NCI-H524 (cell line): ENCODE results near the gene TELO2.

Experiments used
- DNase-seq, 2 experiments: peaks; one replicate each; lab custom pipeline; 2025; lab: John Stamatoyannopoulos, UW

The TELO2 gene

GRCh38 chr16:1492923-1493745 lies at the start of gene TELO2:
Gene TELO2, plus strand, starts transcription at chr16:1493360. Its CDS starts 922 bp downstream, at chr16:1494282.
- DNase-seq: peak; percentile 50 to 77

- peak in 1 of 2 experiments; percentile 14 for DNase-seq
These were observed 49.7 kb upstream of the TELO2 start for GRCh38 chr16:1443403-1443973.

GRCh38 chr16:1443980-1444729 lies 49.0 kb upstream of the TELO2 start, which contains the start of gene CCDC154:
Gene CCDC154, minus strand, starts transcription at chr16:1444556. Its CDS starts 234 bp downstream, at chr16:1444322.
- DNase-seq: no peak

- no peak for DNase-seq
These were observed 48.2 kb upstream of the TELO2 start for GRCh38 chr16:1444730-1445517.

- no peak for DNase-seq
These were observed 47.5 kb upstream of the TELO2 start for GRCh38 chr16:1445518-1446203.

GRCh38 chr16:1446296-1447080 lies 46.7 kb upstream of the TELO2 start:
- DNase-seq: no peak

GRCh38 chr16:1447965-1448364 lies 45.2 kb upstream of the TELO2 start:
- no peak for DNase-seq

GRCh38 chr16:1448536-1449116 lies 44.5 kb upstream of the TELO2 start:
- no peak for DNase-seq

- DNase-seq: no peak
These were observed 43.9 kb upstream of the TELO2 start for GRCh38 chr16:1449201-1449788.

- DNase-seq: no peak
These were observed 42.9 kb upstream of the TELO2 start for GRCh38 chr16:1450218-1450617.

- DNase-seq: no peak
These were observed 42.3 kb upstream of the TELO2 start for GRCh38 chr16:1450841-1451240.

GRCh38 chr16:1451702-1452392 lies 41.3 kb upstream of the TELO2 start:
- DNase-seq: no peak

GRCh38 chr16:1452530-1452929 lies 40.6 kb upstream of the TELO2 start:
- DNase-seq: no peak

- DNase-seq: no peak
These were observed 39.8 kb upstream of the TELO2 start for GRCh38 chr16:1453316-1453715.

GRCh38 chr16:1454561-1454960 lies 38.6 kb upstream of the TELO2 start:
- no peak for DNase-seq

- DNase-seq: no peak
These were observed 37.7 kb upstream of the TELO2 start for GRCh38 chr16:1455190-1456171.

GRCh38 chr16:1456951-1457350 lies 36.2 kb upstream of the TELO2 start:
- DNase-seq: no peak
